ENCODE results near the gene YWHAG. TPM values are rescaled to one million over a fixed set of nuclear protein-coding genes. Genes with fewer than 3 reads are reported as not detected.

YWHAG gene
- total and polyA plus RNA-seq, 4 donors, result 11.6 to 46.7 (median 43.5) TPM

- no peak for DNase-seq (ENCODE audit: low spot score)
- Histone ChIP-seq H3K36me3 (ENCODE audit: control insufficient read depth in 4 of 4, insufficient read depth in 3 of 4, low read depth in 1 of 4, low read length in 3 of 4) (peaks cover 3 to 22% (median 13%) of the 10 kb centered on the region in 4 donors), H3K4me3 (ENCODE audit: low read depth in 1 of 3, low read length in 3 of 3) (no peak overlapping the region), H3K27me3 (ENCODE audit: control insufficient read depth in 4 of 4, insufficient read depth in 4 of 4, low read length in 3 of 4) (no peaks in the 10 kb centered on the region), H3K27ac (ENCODE audit: low read depth in 1 of 2, low read length in 2 of 2) (no peak overlapping the region), H3K4me1 (ENCODE audit: control insufficient read depth in 4 of 4, insufficient read depth in 4 of 4, low read length in 3 of 4) (peaks cover 2 to 15% (median 7%) of the 10 kb centered on the region in 4 donors), H3K9me3 (ENCODE audit: control insufficient read depth in 4 of 4, low read length in 3 of 4) (no peaks in the 10 kb centered on the region), H3K9ac (ENCODE audit: low read depth in 1 of 2, low read length in 2 of 2) (no peak overlapping the region)
- TF ChIP-seq GABPA (IDR thresholded peaks at IDR 0.05 in 1 of 2, conservative IDR thresholded peaks at IDR 0.05 in 1 of 2), result no peak
- TF ChIP-seq YY1 (IDR thresholded peaks at IDR 0.05), result no peak
- TF ChIP-seq JUND (IDR thresholded peaks at IDR 0.05), result no peak
- no peak for TF ChIP-seq FOXA2 (IDR thresholded peaks at IDR 0.05)
- no peak for TF ChIP-seq TAF1 (conservative IDR thresholded peaks at IDR 0.05)
- no peak for TF ChIP-seq RAD21 (IDR thresholded peaks at IDR 0.05)
- TF ChIP-seq, protein P1, sequence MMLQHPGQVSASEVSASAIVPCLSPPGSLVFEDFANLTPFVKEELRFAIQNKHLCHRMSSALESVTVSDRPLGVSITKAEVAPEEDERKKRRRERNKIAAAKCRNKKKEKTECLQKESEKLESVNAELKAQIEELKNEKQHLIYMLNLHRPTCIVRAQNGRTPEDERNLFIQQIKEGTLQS (IDR thresholded peaks at IDR 0.05), result no peak
- TF ChIP-seq HNF4G (IDR thresholded peaks at IDR 0.05), result no peak
- no peak for TF ChIP-seq REST (IDR thresholded peaks at IDR 0.05)
- no peak for TF ChIP-seq FOXA1 (IDR thresholded peaks at IDR 0.05)
- TF ChIP-seq, protein P2, sequence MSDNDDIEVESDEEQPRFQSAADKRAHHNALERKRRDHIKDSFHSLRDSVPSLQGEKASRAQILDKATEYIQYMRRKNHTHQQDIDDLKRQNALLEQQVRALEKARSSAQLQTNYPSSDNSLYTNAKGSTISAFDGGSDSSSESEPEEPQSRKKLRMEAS (IDR thresholded peaks at IDR 0.05), result no peak
- no peak for TF ChIP-seq ZBTB33 (IDR thresholded peaks at IDR 0.05)
- WGBS, result 94% methylated on average over 5 of the region's 5 CpGs
Observed at GRCh38 chr7:76325811-76326210, 33.0 kb downstream of the YWHAG start.

DNA sequence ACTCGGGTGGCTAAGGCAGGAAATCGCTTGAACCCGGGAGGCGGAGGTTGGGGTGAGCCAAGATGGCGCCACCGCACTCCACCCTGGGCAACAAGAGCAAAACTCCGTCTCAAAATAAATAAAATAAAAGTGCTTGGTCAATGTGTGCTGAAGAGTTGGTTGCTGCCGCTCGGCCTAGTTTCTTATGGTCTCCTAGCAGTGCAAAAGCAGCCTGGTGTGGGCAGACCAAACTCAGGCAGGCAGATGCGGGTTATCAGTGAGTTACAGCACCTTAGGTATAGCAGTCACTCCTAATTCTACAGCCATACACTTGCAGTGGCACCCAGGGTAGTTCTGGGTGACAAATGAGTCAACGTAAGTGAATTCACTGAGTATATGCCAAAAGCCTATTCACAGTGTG lies 33.7 kb downstream of the YWHAG start:
- no peak for DNase-seq (ENCODE audit: low spot score)

More for the DNA sequence above, 33.7 kb downstream of the YWHAG start:
- no peak overlapping the region for H3K9ac ChIP-seq (ENCODE audit: low read depth in 1 of 2, low read length in 2 of 2)
- WGBS, result 95% methylated on average over 11 of the region's 11 CpGs
- H3K36me3 ChIP-seq (ENCODE audit: control insufficient read depth in 4 of 4, insufficient read depth in 3 of 4, low read depth in 1 of 4, low read length in 3 of 4), result peaks cover 3 to 22% (median 13%) of the 10 kb centered on the region in 4 donors
- no peaks in the 10 kb centered on the region for H3K27me3 ChIP-seq (ENCODE audit: control insufficient read depth in 4 of 4, insufficient read depth in 4 of 4, low read length in 3 of 4)
- peaks cover 0 to 8% (median 1%) of the 10 kb centered on the region in 4 donors for H3K4me1 ChIP-seq (ENCODE audit: control insufficient read depth in 4 of 4, insufficient read depth in 4 of 4, low read length in 3 of 4)
- no peak overlapping the region for H3K27ac ChIP-seq (ENCODE audit: low read depth in 1 of 2, low read length in 2 of 2)
- H3K9me3 ChIP-seq (ENCODE audit: control insufficient read depth in 4 of 4, low read length in 3 of 4), result no peaks in the 10 kb centered on the region
- TF ChIP-seq JUND (IDR thresholded peaks at IDR 0.05) (no peak), YY1 (IDR thresholded peaks at IDR 0.05) (no peak), REST (IDR thresholded peaks at IDR 0.05) (no peak), HNF4G (IDR thresholded peaks at IDR 0.05) (no peak), FOXA1 (IDR thresholded peaks at IDR 0.05) (no peak)
- TF ChIP-seq, protein P2 (IDR thresholded peaks at IDR 0.05), result no peak
- H3K4me3 ChIP-seq (ENCODE audit: low read depth in 1 of 3, low read length in 3 of 3), result no peak overlapping the region
